HG02852 (cell line): Measurements from ENCODE around the gene ST6GALNAC6.
"Not testable (repeated sequence)": the region's sequence is repeated elsewhere in the genome, so short reads cannot be mapped to it uniquely, and the experiment has no call there.

Source experiments
- ATAC-seq: cut with Tn5 transposase; IDR thresholded peaks from one replicate; pipeline ENCODE4 v1.9.1; 2021; ENCODE audit warnings: mild to moderate bottlenecking, moderate library complexity; ENCODE audit not compliant: unreplicated experiment

Gene ST6GALNAC6

DNA sequence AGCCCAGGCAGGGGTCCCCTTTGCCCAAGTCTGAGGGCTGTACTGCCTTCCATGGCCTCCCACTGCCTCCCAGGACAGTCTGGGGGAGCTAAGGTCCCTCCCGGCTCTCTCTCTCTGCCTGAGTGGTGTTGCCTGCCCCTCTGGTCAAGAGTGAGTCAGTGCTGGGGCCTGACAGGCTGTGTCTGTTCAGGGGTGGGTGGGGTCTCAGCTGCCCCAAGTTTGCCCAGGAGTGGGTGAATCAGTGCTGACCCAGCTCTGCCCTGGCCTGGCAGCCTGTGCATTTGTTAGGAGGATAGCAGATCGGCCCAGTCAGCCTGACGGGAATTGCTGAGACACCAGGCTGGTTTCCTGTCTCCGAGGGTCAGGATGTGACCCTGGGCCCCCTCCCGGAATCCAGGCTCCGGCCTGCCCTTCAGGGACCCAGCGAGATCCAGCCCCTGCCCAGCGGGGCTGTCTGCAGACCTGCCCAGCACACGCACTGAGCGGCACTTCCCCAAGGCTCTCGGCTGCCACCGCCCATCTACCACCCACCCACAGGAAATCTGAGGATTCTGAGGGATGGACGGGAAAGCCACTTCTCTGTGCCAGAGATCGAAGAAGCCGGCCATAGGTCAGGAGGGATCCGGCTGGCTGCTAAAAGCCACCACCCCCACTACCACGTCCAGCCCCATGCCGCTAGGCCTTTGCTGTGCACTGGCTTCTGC is 60.9 kb downstream of the ST6GALNAC6 start:
- ATAC-seq, result no peak

- ATAC-seq, result no peak
Measured at GRCh38 chr9:127837346-127837745, 62.1 kb downstream of the ST6GALNAC6 start.

GRCh38 chr9:127836561-127836960 is 62.8 kb downstream of the ST6GALNAC6 start:
- ATAC-seq, result not testable (repeated sequence)

DNA sequence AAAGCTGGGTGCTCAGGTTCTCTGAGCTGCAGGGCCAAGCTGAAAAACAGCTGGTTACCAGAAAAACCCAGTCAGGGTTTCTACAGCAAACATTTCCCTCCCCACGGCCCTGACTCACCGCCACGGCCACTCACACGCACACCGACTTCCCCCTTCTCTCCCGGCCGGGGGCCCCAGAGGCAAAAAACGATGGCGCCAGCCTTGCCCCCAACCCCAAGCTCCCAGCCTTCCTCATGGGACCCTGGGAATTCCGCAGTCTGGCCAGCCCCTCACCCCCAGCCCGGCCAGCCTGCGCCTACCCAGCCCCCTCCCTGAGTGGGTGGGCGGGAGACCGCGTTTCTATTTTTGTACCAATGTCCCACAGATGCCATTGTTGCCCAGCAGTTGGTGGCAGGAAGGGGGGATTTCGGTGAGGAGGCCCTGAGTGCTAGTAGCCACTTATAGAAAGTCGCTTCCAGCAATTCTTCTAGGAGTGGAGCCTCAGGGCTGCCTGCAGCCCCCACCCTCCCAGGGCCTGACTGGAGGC is 63.3 kb downstream of the ST6GALNAC6 start:
- no peak for ATAC-seq
